ENCODE measurements around the gene LGALS12. TPM values are rescaled to one million over a fixed set of nuclear protein-coding genes. Genes with fewer than 3 reads are reported as not detected.
A peak's percentile ranks its signal among the peaks of the same experiment; 100 is the strongest.
"Not testable (repeated sequence)": the region's sequence is repeated elsewhere in the genome, so short reads cannot be mapped to it uniquely, and the experiment has no call there.

LGALS12 gene
- total RNA-seq, 2 experiments from 2014 or later, result not detected

GRCh38 chr11:63534895-63535461 is 29.1 kb downstream of the LGALS12 start:
- Mint-ChIP-seq H3K27ac (peak overlapping the region; percentile 60), H3K4me3 (peak overlapping the region; percentile 22), H3K36me3 (peaks cover 1% of the 10 kb centered on the region), H3K27me3 (no peaks in the 10 kb centered on the region), H3K4me1 (peaks cover 76% of the 10 kb centered on the region), H3K9me3 (peaks cover 1% of the 10 kb centered on the region)
- DNase-seq, result peak; percentile 17

- Mint-ChIP-seq H3K27me3 (no peaks in the 10 kb centered on the region), H3K9me3 (peaks cover 1% of the 10 kb centered on the region), H3K27ac (peak overlapping the region; percentile 89), H3K4me1 (peaks cover 77% of the 10 kb centered on the region), H3K4me3 (peak overlapping the region; percentile 84), H3K36me3 (no peaks in the 10 kb centered on the region)
- DNase-seq, result peak; percentile 33
Observed at GRCh38 chr11:63535734-63536133, 29.9 kb downstream of the LGALS12 start.

- DNase-seq, result peak; percentile 18
- H3K27ac Mint-ChIP-seq, result peak within 1 kb of the TSS; percentile 89
- H3K4me1 Mint-ChIP-seq, result peaks cover 76% of the 10 kb centered on the region
- H3K9me3 Mint-ChIP-seq, result no peaks in the 10 kb centered on the region
- peak within 1 kb of the TSS; percentile 84 for H3K4me3 Mint-ChIP-seq
- H3K36me3 Mint-ChIP-seq, result no peaks in the 10 kb centered on the region
- H3K27me3 Mint-ChIP-seq, result no peaks in the 10 kb centered on the region
Observed at GRCh38 chr11:63536669-63537292, 30.9 kb downstream of the LGALS12 start, which contains the start of gene PLAAT4. Gene PLAAT4, plus strand, starts transcription at chr11:63536808. Its CDS starts 61 bp downstream, at chr11:63536869.

GRCh38 chr11:63537293-63538101 is 31.6 kb downstream of the LGALS12 start:
- DNase-seq, result no peak
- peaks cover 75% of the 10 kb centered on the region for H3K4me1 Mint-ChIP-seq
- peak overlapping the region; percentile 89 for H3K27ac Mint-ChIP-seq
- no peaks in the 10 kb centered on the region for H3K36me3 Mint-ChIP-seq
- H3K9me3 Mint-ChIP-seq, result no peaks in the 10 kb centered on the region
- H3K4me3 Mint-ChIP-seq, result peak overlapping the region; percentile 84
- no peaks in the 10 kb centered on the region for H3K27me3 Mint-ChIP-seq

GRCh38 chr11:63542506-63542905 is 36.6 kb downstream of the LGALS12 start:
- DNase-seq, H3K4me3 Mint-ChIP-seq, H3K27me3 Mint-ChIP-seq, H3K27ac Mint-ChIP-seq, H3K9me3 Mint-ChIP-seq: not testable (repeated sequence)
- H3K36me3 Mint-ChIP-seq, result peaks cover 11% of the 10 kb centered on the region
- peaks cover 45% of the 10 kb centered on the region for H3K4me1 Mint-ChIP-seq

- H3K36me3 Mint-ChIP-seq, result peaks cover 13% of the 10 kb centered on the region
Observed at GRCh38 chr11:63543711-63544110, 37.8 kb downstream of the LGALS12 start.

GRCh38 chr11:63547061-63547460 is 41.2 kb downstream of the LGALS12 start:
- Mint-ChIP-seq H3K36me3 (peaks cover 25% of the 10 kb centered on the region), H3K9me3 (peaks cover 6% of the 10 kb centered on the region), H3K27ac (peak overlapping the region; percentile 19), H3K4me1 (peaks cover 35% of the 10 kb centered on the region), H3K27me3 (no peaks in the 10 kb centered on the region), H3K4me3 (no peak overlapping the region)
- no peak for DNase-seq

More at GRCh38 chr11:63543711-63544110, 37.8 kb downstream of the LGALS12 start:
- H3K27ac Mint-ChIP-seq, result no peak overlapping the region
- no peak overlapping the region for H3K4me3 Mint-ChIP-seq
- DNase-seq, result no peak
- no peaks in the 10 kb centered on the region for H3K27me3 Mint-ChIP-seq
- no peaks in the 10 kb centered on the region for H3K9me3 Mint-ChIP-seq
- H3K4me1 Mint-ChIP-seq, result peaks cover 34% of the 10 kb centered on the region

- DNase-seq, result no peak
- H3K36me3 Mint-ChIP-seq, result peaks cover 30% of the 10 kb centered on the region
Observed at GRCh38 chr11:63548178-63548577, 42.3 kb downstream of the LGALS12 start.

GRCh38 chr11:63549411-63549810 is 43.5 kb downstream of the LGALS12 start:
- Mint-ChIP-seq H3K27ac (peak overlapping the region; percentile 25), H3K36me3 (peaks cover 29% of the 10 kb centered on the region), H3K4me3 (no peak overlapping the region), H3K9me3 (peaks cover 8% of the 10 kb centered on the region), H3K27me3 (no peaks in the 10 kb centered on the region), H3K4me1 (peaks cover 42% of the 10 kb centered on the region)
- DNase-seq, result no peak

More at GRCh38 chr11:63548178-63548577, 42.3 kb downstream of the LGALS12 start:
- Mint-ChIP-seq H3K27ac (no peak overlapping the region), H3K4me1 (peaks cover 39% of the 10 kb centered on the region), H3K4me3 (no peak overlapping the region), H3K27me3 (no peaks in the 10 kb centered on the region), H3K9me3 (peaks cover 8% of the 10 kb centered on the region)

- H3K9me3 Mint-ChIP-seq, H3K27me3 Mint-ChIP-seq, H3K27ac Mint-ChIP-seq, DNase-seq, H3K4me3 Mint-ChIP-seq: not testable (repeated sequence)
- Mint-ChIP-seq H3K4me1 (peaks cover 47% of the 10 kb centered on the region), H3K36me3 (peaks cover 29% of the 10 kb centered on the region)
Observed at GRCh38 chr11:63550156-63550700, 44.3 kb downstream of the LGALS12 start.

- Mint-ChIP-seq H3K27me3 (no peaks in the 10 kb centered on the region), H3K9me3 (peaks cover 8% of the 10 kb centered on the region), H3K36me3 (peaks cover 27% of the 10 kb centered on the region), H3K4me1 (peaks cover 54% of the 10 kb centered on the region), H3K27ac (peak overlapping the region; percentile 97), H3K4me3 (peak overlapping the region; percentile 75)
- peak; percentile 49 for DNase-seq
Observed at GRCh38 chr11:63551091-63551888, 45.4 kb downstream of the LGALS12 start.

GRCh38 chr11:63551889-63552266 is 46.0 kb downstream of the LGALS12 start:
- DNase-seq, result peak; percentile 53
- Mint-ChIP-seq H3K4me1 (peaks cover 54% of the 10 kb centered on the region), H3K9me3 (peaks cover 8% of the 10 kb centered on the region), H3K36me3 (peaks cover 26% of the 10 kb centered on the region), H3K4me3 (peak overlapping the region; percentile 75), H3K27ac (peak overlapping the region; percentile 97), H3K27me3 (no peaks in the 10 kb centered on the region)

- H3K4me1 Mint-ChIP-seq, result peaks cover 54% of the 10 kb centered on the region
- peaks cover 8% of the 10 kb centered on the region for H3K9me3 Mint-ChIP-seq
- DNase-seq, result no peak
- H3K27ac Mint-ChIP-seq, result peak overlapping the region; percentile 97
- H3K36me3 Mint-ChIP-seq, result peaks cover 20% of the 10 kb centered on the region
- H3K27me3 Mint-ChIP-seq, result no peaks in the 10 kb centered on the region
- peak overlapping the region; percentile 54 for H3K4me3 Mint-ChIP-seq
Observed at GRCh38 chr11:63552921-63553320, 47.0 kb downstream of the LGALS12 start.

- H3K27me3 Mint-ChIP-seq, result no peaks in the 10 kb centered on the region
- H3K9me3 Mint-ChIP-seq, result peaks cover 8% of the 10 kb centered on the region
- H3K27ac Mint-ChIP-seq, result peak overlapping the region; percentile 97
- H3K4me1 Mint-ChIP-seq, result peaks cover 54% of the 10 kb centered on the region
- H3K4me3 Mint-ChIP-seq, result peak overlapping the region; percentile 75
- peak; percentile 63 for DNase-seq
- H3K36me3 Mint-ChIP-seq, result peaks cover 18% of the 10 kb centered on the region
Observed at GRCh38 chr11:63553759-63554158, 47.9 kb downstream of the LGALS12 start.

All from activated naive CD8-positive, alpha-beta T cell treated with anti-CD3 and anti-CD28 coated beads for 36 hours (primary cell).